Measurements from ENCODE around the gene CDK4. TPM values are rescaled to one million over a fixed set of nuclear protein-coding genes. Genes with fewer than 3 reads are reported as not detected.
A peak's percentile ranks its signal among the peaks of the same experiment; 100 is the strongest.

The CDK4 gene
- total and polyA plus RNA-seq, 2 of the 4 experiments (the other 2 are of a cell fraction) = 261 to 297 TPM

DNA sequence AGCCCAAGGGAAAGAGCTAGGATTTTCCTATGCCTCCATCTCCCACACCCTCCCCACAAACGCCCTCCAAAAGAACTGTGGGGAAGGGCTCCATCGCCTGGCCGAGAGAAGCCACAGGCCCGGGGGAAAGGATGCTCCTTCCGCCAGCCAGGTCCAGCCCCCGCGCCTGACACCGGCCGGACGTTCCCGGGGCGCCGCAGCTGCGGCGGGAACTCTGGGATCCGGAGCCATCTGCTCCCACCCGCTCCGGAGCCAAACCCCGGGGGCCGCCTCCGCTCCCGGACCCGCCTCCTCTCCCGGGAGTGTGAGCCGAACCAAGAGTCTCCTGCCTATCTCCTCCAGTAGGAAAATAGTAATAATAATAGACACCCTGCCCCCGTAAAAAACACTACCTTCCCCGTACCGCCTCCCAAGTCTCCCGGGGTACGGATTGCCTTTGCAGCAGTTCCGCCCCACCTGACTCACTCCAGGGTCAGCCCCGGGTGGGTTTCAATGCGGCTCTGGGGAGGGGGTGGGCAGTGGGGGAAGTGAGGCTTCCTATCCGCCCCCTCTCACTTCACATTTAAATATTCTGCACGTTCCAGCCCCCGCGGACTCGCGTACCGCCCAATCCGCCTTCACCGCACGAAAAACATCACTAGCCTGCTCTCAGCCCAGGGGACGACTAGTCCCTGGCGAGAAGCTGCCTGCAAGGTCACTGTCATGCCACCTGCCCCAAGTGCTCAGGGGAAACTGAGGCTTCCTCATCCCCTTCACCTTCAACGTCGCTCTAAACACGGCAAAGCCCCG, 16.0 kb downstream of the CDK4 start:
- Histone ChIP-seq H2BK20ac (ENCODE audit: low read depth, low read length) (no peak overlapping the region), H3K23ac (ENCODE audit: low read depth, low read length) (peak overlapping the region; percentile 89), H4K91ac (ENCODE audit: insufficient read depth, low read depth, low read length) (no peak overlapping the region), H2BK120ac (ENCODE audit: low read depth, low read length) (no peak overlapping the region), H4K5ac (ENCODE audit: low read depth, low read length) (no peak overlapping the region), H3K56ac (ENCODE audit: extremely low read depth, insufficient read depth, low read length) (no peak overlapping the region), H2AK9ac (replicated peaks; ENCODE audit: low read depth, low read length, poor library complexity) (peak overlapping the region; percentile 67), H4K20me1 (ENCODE audit: insufficient read depth, low read length) (0 out of 2 replicates have a peak, but pooled peaks cover 10% of the 10 kb centered on the region), H3K9ac (ENCODE audit: low read depth, low read length) (no peak overlapping the region), H3K27ac (ENCODE audit: insufficient read depth, low read length) (no peak overlapping the region), H2BK5ac (ENCODE audit: low read depth, low read length, poor library complexity, severe bottlenecking) (no peak overlapping the region), H3K4me3 (ENCODE audit: insufficient read depth, low read depth, low read length) (no peak overlapping the region), H3K4me1 (ENCODE audit: control insufficient read depth, insufficient read depth, low read length) (0 out of 2 replicates have a peak, but pooled peaks cover 3% of the 10 kb centered on the region), H3K79me1 (ENCODE audit: low read depth in 1 of 2, low read length in 2 of 2) (no peaks in the 10 kb centered on the region), H4K8ac (ENCODE audit: low read depth in 2 of 2, low read length in 2 of 2) (no peak overlapping the region), H3K9me3 (ENCODE audit: control insufficient read depth, insufficient read depth, low read length) (peaks cover 2% of the 10 kb centered on the region; the same call in 1 of the 2 replicates), H2BK15ac (ENCODE audit: low read depth, low read length) (no peak overlapping the region), H3K27me3 (ENCODE audit: control insufficient read depth, insufficient read depth, low read length) (peaks cover 92% of the 10 kb centered on the region), H2AFZ (replicated peaks; ENCODE audit: low read length, poor library complexity) (peak overlapping the region; percentile 87), H2AK5ac (ENCODE audit: low read depth, low read length) (no peak overlapping the region), H3K4ac (ENCODE audit: low read depth, low read length) (no peak overlapping the region), H3K14ac (replicated peaks; ENCODE audit: low read depth, low read length) (no peak overlapping the region), H3K18ac (ENCODE audit: low read depth, low read length) (no peak overlapping the region), H3K36me3 (ENCODE audit: control insufficient read depth, insufficient read depth, low read length) (no peaks in the 10 kb centered on the region), H3K4me2 (ENCODE audit: low read depth, low read length) (peak overlapping the region; percentile 41), H3K9me1 (ENCODE audit: insufficient read depth, low read length) (no peaks in the 10 kb centered on the region)
- TF ChIP-seq MAZ (IDR thresholded peaks at IDR 0.05; ENCODE audit: borderline replicate concordance, low read depth, low read length) = peak; percentile 41; the same call in 1 of the 2 replicates
- TF ChIP-seq, protein P1, sequence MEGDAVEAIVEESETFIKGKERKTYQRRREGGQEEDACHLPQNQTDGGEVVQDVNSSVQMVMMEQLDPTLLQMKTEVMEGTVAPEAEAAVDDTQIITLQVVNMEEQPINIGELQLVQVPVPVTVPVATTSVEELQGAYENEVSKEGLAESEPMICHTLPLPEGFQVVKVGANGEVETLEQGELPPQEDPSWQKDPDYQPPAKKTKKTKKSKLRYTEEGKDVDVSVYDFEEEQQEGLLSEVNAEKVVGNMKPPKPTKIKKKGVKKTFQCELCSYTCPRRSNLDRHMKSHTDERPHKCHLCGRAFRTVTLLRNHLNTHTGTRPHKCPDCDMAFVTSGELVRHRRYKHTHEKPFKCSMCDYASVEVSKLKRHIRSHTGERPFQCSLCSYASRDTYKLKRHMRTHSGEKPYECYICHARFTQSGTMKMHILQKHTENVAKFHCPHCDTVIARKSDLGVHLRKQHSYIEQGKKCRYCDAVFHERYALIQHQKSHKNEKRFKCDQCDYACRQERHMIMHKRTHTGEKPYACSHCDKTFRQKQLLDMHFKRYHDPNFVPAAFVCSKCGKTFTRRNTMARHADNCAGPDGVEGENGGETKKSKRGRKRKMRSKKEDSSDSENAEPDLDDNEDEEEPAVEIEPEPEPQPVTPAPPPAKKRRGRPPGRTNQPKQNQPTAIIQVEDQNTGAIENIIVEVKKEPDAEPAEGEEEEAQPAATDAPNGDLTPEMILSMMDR (conservative IDR thresholded peaks at IDR 0.05; ENCODE audit: low read depth, low read length) = peak; percentile 50
- peak; percentile 54 for TF ChIP-seq RAD21 (IDR thresholded peaks at IDR 0.05; ENCODE audit: low read length)
- TF ChIP-seq CHD1 (IDR thresholded peaks at IDR 0.05; ENCODE audit: low read depth, low read length) = no peak
- CTCF ChIA-PET = interaction anchor here (0.5 to 1.9 kb wide), 6 partner anchors 9 to 217 kb away, joined by 3 to 6 read pairs (median 3); partner anchors contain the start of gene TSPAN31
- in situ Hi-C loops (cut with MboI; ENCODE audit: low sequenced_read_pairs) (loop anchor here (10.0 kb wide), 1 partner anchor 151 kb away; no protein-coding TSS in a partner anchor), intact Hi-C loops (cut with micrococcal nuclease) (loop anchor here (5.0 kb wide), 1 partner anchor 154 kb away; no protein-coding TSS in a partner anchor), dilution Hi-C loops (cut with HindIII; ENCODE audit: low sequenced_read_pairs, unreplicated experiment) (no loop called here)
- DNase-seq = peak; percentile 37
- BruUV-seq (replicated peaks) = no TSS peak
- peak; percentile 57 for ATAC-seq (ENCODE audit: low read depth)
- POLR2A ChIA-PET (ENCODE audit: unreplicated experiment) = interaction anchor here (1.2 kb wide), 1 partner anchor 10 kb away, joined by 3 read pairs; no protein-coding TSS in a partner anchor
- WGBS, 2 experiments (ENCODE audit: extremely low coverage in 2 of 2, insufficient read length in 1 of 2) = 0% methylated on average over 16 of the region's 49 CpGs; no CpG with 5 or more reads in 1 of the 2 experiments

All from IMR-90 (cell line).